ENCODE results near the gene NCKAP5.

Gene NCKAP5

GRCh38 chr2:133573491-133574162 lies 5.4 kb upstream of the NCKAP5 start:
- DNase-seq: no peak

- no peak for DNase-seq
Measured at GRCh38 chr2:133571249-133571648, 3.0 kb upstream of the NCKAP5 start.

GRCh38 chr2:133570542-133570941 lies 2.3 kb upstream of the NCKAP5 start:
- no peak for DNase-seq

- DNase-seq: no peak
Measured at GRCh38 chr2:133569286-133569830, 1.1 kb upstream of the NCKAP5 start.

- DNase-seq: no peak
Measured at GRCh38 chr2:133568598-133568997, 335 bp upstream of the NCKAP5 start.

GRCh38 chr2:133562558-133562957 lies 5.7 kb downstream of the NCKAP5 start:
- no peak for DNase-seq

- DNase-seq: no peak
Measured at GRCh38 chr2:133561045-133561852, 7.0 kb downstream of the NCKAP5 start.

GRCh38 chr2:133557614-133558013 lies 10.6 kb downstream of the NCKAP5 start:
- DNase-seq: no peak

GRCh38 chr2:133553838-133554408 lies 14.3 kb downstream of the NCKAP5 start:
- DNase-seq: no peak

- no peak for DNase-seq
Measured at GRCh38 chr2:133553251-133553650, 15.0 kb downstream of the NCKAP5 start.

GRCh38 chr2:133552821-133553220 lies 15.4 kb downstream of the NCKAP5 start:
- DNase-seq: no peak

- DNase-seq: no peak
Measured at GRCh38 chr2:133541797-133542196, 26.5 kb downstream of the NCKAP5 start.

GRCh38 chr2:133541376-133541775 lies 26.9 kb downstream of the NCKAP5 start:
- DNase-seq: no peak

- no peak for DNase-seq
Measured at GRCh38 chr2:133532919-133533318, 35.3 kb downstream of the NCKAP5 start.

- no peak for DNase-seq
Measured at GRCh38 chr2:133531382-133531781, 36.9 kb downstream of the NCKAP5 start.

- no peak for DNase-seq
Measured at GRCh38 chr2:133530645-133531044, 37.6 kb downstream of the NCKAP5 start.

GRCh38 chr2:133526530-133527300 lies 41.5 kb downstream of the NCKAP5 start:
- peak; percentile 42 for DNase-seq

- DNase-seq: no peak
Measured at GRCh38 chr2:133525613-133526529, 42.4 kb downstream of the NCKAP5 start.

- DNase-seq: no peak
Measured at GRCh38 chr2:133525090-133525489, 43.2 kb downstream of the NCKAP5 start.

GRCh38 chr2:133523406-133523805 lies 44.9 kb downstream of the NCKAP5 start:
- no peak for DNase-seq

- DNase-seq: no peak
Measured at GRCh38 chr2:133522204-133522603, 46.1 kb downstream of the NCKAP5 start.
